NOMO-1 treated with DMSO at 0.1 percent for 48 hours (cell line): ENCODE results near the gene RABGAP1L.

Source experiments
- DNase-seq: peaks from one replicate; lab custom pipeline; 2025; ENCODE audit not compliant: unreplicated experiment; lab: John Stamatoyannopoulos, UW

Gene RABGAP1L

GRCh38 chr1:174743654-174744561 is 584.6 kb downstream of the RABGAP1L start:
- DNase-seq: peak; percentile 73

GRCh38 chr1:174744886-174745285 is 585.6 kb downstream of the RABGAP1L start:
- DNase-seq: no peak

- peak; percentile 29 for DNase-seq
These were observed 586.9 kb downstream of the RABGAP1L start for GRCh38 chr1:174746024-174746808.

- no peak for DNase-seq
These were observed 588.3 kb downstream of the RABGAP1L start for GRCh38 chr1:174747613-174748012.

GRCh38 chr1:174748586-174748985 is 589.3 kb downstream of the RABGAP1L start:
- DNase-seq: no peak

GRCh38 chr1:174753131-174753530 is 593.8 kb downstream of the RABGAP1L start:
- no peak for DNase-seq

GRCh38 chr1:174761335-174761734 is 602.0 kb downstream of the RABGAP1L start:
- DNase-seq: no peak

GRCh38 chr1:174761901-174762585 is 602.7 kb downstream of the RABGAP1L start:
- DNase-seq: no peak

- no peak for DNase-seq
These were observed 604.9 kb downstream of the RABGAP1L start for GRCh38 chr1:174764191-174764590.

GRCh38 chr1:174766727-174767126 is 607.4 kb downstream of the RABGAP1L start:
- DNase-seq: no peak

- DNase-seq: no peak
These were observed 609.2 kb downstream of the RABGAP1L start for GRCh38 chr1:174768516-174768915.

GRCh38 chr1:174768949-174769348 is 609.6 kb downstream of the RABGAP1L start:
- no peak for DNase-seq

GRCh38 chr1:174769961-174770549 is 610.7 kb downstream of the RABGAP1L start:
- DNase-seq: peak; percentile 71

GRCh38 chr1:174775621-174776020 is 616.3 kb downstream of the RABGAP1L start:
- DNase-seq: no peak

- no peak for DNase-seq
These were observed 617.9 kb downstream of the RABGAP1L start for GRCh38 chr1:174777262-174777661.

- DNase-seq: no peak
These were observed 626.2 kb downstream of the RABGAP1L start for GRCh38 chr1:174785510-174785909.

- no peak for DNase-seq
These were observed 627.0 kb downstream of the RABGAP1L start for GRCh38 chr1:174786358-174786757.

GRCh38 chr1:174786760-174787159 is 627.4 kb downstream of the RABGAP1L start:
- no peak for DNase-seq

GRCh38 chr1:174788981-174789380 is 629.7 kb downstream of the RABGAP1L start:
- peak; percentile 82 for DNase-seq

- peak; percentile 40 for DNase-seq
These were observed 630.1 kb downstream of the RABGAP1L start for GRCh38 chr1:174789399-174789798.

- DNase-seq: no peak
These were observed 632.5 kb downstream of the RABGAP1L start for GRCh38 chr1:174791863-174792262.
